T-helper 1 cell treated with Interleukin-12 subunit alpha and Interleukin-12 subunit beta and Interleukin-4 antibody, amounts not matched to agents 30 μg/mL and 1 μg/mL, for 36 hours (primary cell): ENCODE measurements around the gene NR5A1.

Experiments used
- H3K27ac Mint-ChIP-seq: one replicate; pipeline ENCODE4 v1.8.0; 2021; ENCODE audit warnings: mild to moderate bottlenecking, mixed read lengths
- H3K27me3 Mint-ChIP-seq: one replicate; pipeline ENCODE4 v1.8.0; 2021; ENCODE audit warnings: low read depth, mixed read lengths
- H3K36me3 Mint-ChIP-seq: one replicate; pipeline ENCODE4 v1.8.0; 2021; ENCODE audit warnings: low read depth, mixed read lengths
- H3K4me1 Mint-ChIP-seq: one replicate; pipeline ENCODE4 v1.8.0; 2021; ENCODE audit warnings: low read depth, mixed read lengths
- H3K4me3 Mint-ChIP-seq: one replicate; pipeline ENCODE4 v1.8.0; 2021; ENCODE audit warnings: mild to moderate bottlenecking, moderate library complexity, mixed read lengths
- H3K9me3 Mint-ChIP-seq: one replicate; pipeline ENCODE4 v1.8.0; 2021; ENCODE audit warnings: mixed read lengths

The NR5A1 gene

GRCh38 chr9:124474151-124474550, 33.0 kb downstream of the NR5A1 start:
- H3K4me3 Mint-ChIP-seq, result no peak overlapping the region
- no peaks in the 10 kb centered on the region for H3K4me1 Mint-ChIP-seq
- H3K27ac Mint-ChIP-seq, result no peak overlapping the region
- no peaks in the 10 kb centered on the region for H3K36me3 Mint-ChIP-seq
- peaks cover 10% of the 10 kb centered on the region for H3K27me3 Mint-ChIP-seq
- H3K9me3 Mint-ChIP-seq, result no peaks in the 10 kb centered on the region

- H3K27ac Mint-ChIP-seq, result no peak overlapping the region
- H3K36me3 Mint-ChIP-seq, result no peaks in the 10 kb centered on the region
- H3K4me1 Mint-ChIP-seq, result no peaks in the 10 kb centered on the region
- no peak overlapping the region for H3K4me3 Mint-ChIP-seq
- H3K27me3 Mint-ChIP-seq, result peaks cover 4% of the 10 kb centered on the region
- no peaks in the 10 kb centered on the region for H3K9me3 Mint-ChIP-seq
These were observed 33.9 kb downstream of the NR5A1 start for GRCh38 chr9:124473310-124473709.

- Mint-ChIP-seq H3K4me1 (no peaks in the 10 kb centered on the region), H3K9me3 (no peaks in the 10 kb centered on the region), H3K27me3 (no peaks in the 10 kb centered on the region), H3K27ac (no peak overlapping the region), H3K4me3 (no peak overlapping the region), H3K36me3 (no peaks in the 10 kb centered on the region)
These were observed 34.4 kb downstream of the NR5A1 start for GRCh38 chr9:124472770-124473169.

- Mint-ChIP-seq H3K27me3 (no peaks in the 10 kb centered on the region), H3K27ac (no peak overlapping the region), H3K36me3 (no peaks in the 10 kb centered on the region)
These were observed 35.4 kb downstream of the NR5A1 start for GRCh38 chr9:124471761-124472160.

GRCh38 chr9:124470726-124471125, 36.5 kb downstream of the NR5A1 start:
- no peaks in the 10 kb centered on the region for H3K36me3 Mint-ChIP-seq
- H3K4me1 Mint-ChIP-seq, result no peaks in the 10 kb centered on the region
- H3K9me3 Mint-ChIP-seq, result no peaks in the 10 kb centered on the region
- no peak overlapping the region for H3K27ac Mint-ChIP-seq
- no peaks in the 10 kb centered on the region for H3K27me3 Mint-ChIP-seq
- H3K4me3 Mint-ChIP-seq, result no peak overlapping the region

More at GRCh38 chr9:124471761-124472160, 35.4 kb downstream of the NR5A1 start:
- H3K9me3 Mint-ChIP-seq, result no peaks in the 10 kb centered on the region
- no peaks in the 10 kb centered on the region for H3K4me1 Mint-ChIP-seq
- no peak overlapping the region for H3K4me3 Mint-ChIP-seq

GRCh38 chr9:124470306-124470705, 36.9 kb downstream of the NR5A1 start:
- no peaks in the 10 kb centered on the region for H3K36me3 Mint-ChIP-seq
- H3K9me3 Mint-ChIP-seq, result no peaks in the 10 kb centered on the region
- no peaks in the 10 kb centered on the region for H3K4me1 Mint-ChIP-seq
- H3K27ac Mint-ChIP-seq, result no peak overlapping the region
- H3K27me3 Mint-ChIP-seq, result no peaks in the 10 kb centered on the region
- H3K4me3 Mint-ChIP-seq, result no peak overlapping the region

GRCh38 chr9:124469011-124469832, 38.0 kb downstream of the NR5A1 start:
- Mint-ChIP-seq H3K27me3 (peaks cover 5% of the 10 kb centered on the region), H3K36me3 (no peaks in the 10 kb centered on the region), H3K27ac (no peak overlapping the region), H3K4me3 (no peak overlapping the region), H3K4me1 (no peaks in the 10 kb centered on the region), H3K9me3 (no peaks in the 10 kb centered on the region)

- no peaks in the 10 kb centered on the region for H3K36me3 Mint-ChIP-seq
- no peak overlapping the region for H3K27ac Mint-ChIP-seq
These were observed 39.0 kb downstream of the NR5A1 start for GRCh38 chr9:124468061-124468740.

GRCh38 chr9:124467410-124468060, 39.7 kb downstream of the NR5A1 start:
- no peaks in the 10 kb centered on the region for H3K9me3 Mint-ChIP-seq
- no peaks in the 10 kb centered on the region for H3K4me1 Mint-ChIP-seq
- peaks cover 14% of the 10 kb centered on the region for H3K27me3 Mint-ChIP-seq
- H3K4me3 Mint-ChIP-seq, result no peak overlapping the region
- H3K27ac Mint-ChIP-seq, result no peak overlapping the region
- no peaks in the 10 kb centered on the region for H3K36me3 Mint-ChIP-seq

More at GRCh38 chr9:124468061-124468740, 39.0 kb downstream of the NR5A1 start:
- Mint-ChIP-seq H3K4me3 (no peak overlapping the region), H3K9me3 (no peaks in the 10 kb centered on the region), H3K4me1 (no peaks in the 10 kb centered on the region), H3K27me3 (peaks cover 8% of the 10 kb centered on the region)

- Mint-ChIP-seq H3K27me3 (peaks cover 14% of the 10 kb centered on the region), H3K36me3 (no peaks in the 10 kb centered on the region), H3K9me3 (no peaks in the 10 kb centered on the region)
These were observed 41.5 kb downstream of the NR5A1 start for GRCh38 chr9:124465736-124466135.

GRCh38 chr9:124462739-124463138, 44.5 kb downstream of the NR5A1 start:
- Mint-ChIP-seq H3K4me1 (no peaks in the 10 kb centered on the region), H3K27ac (no peak overlapping the region), H3K36me3 (no peaks in the 10 kb centered on the region), H3K4me3 (no peak overlapping the region), H3K27me3 (peaks cover 14% of the 10 kb centered on the region), H3K9me3 (no peaks in the 10 kb centered on the region)

More at GRCh38 chr9:124465736-124466135, 41.5 kb downstream of the NR5A1 start:
- no peak overlapping the region for H3K27ac Mint-ChIP-seq
- no peaks in the 10 kb centered on the region for H3K4me1 Mint-ChIP-seq
- H3K4me3 Mint-ChIP-seq, result no peak overlapping the region

GRCh38 chr9:124458441-124458840, 48.8 kb downstream of the NR5A1 start:
- Mint-ChIP-seq H3K9me3 (no peaks in the 10 kb centered on the region), H3K27me3 (peaks cover 9% of the 10 kb centered on the region), H3K4me3 (no peak overlapping the region), H3K36me3 (no peaks in the 10 kb centered on the region), H3K4me1 (no peaks in the 10 kb centered on the region), H3K27ac (no peak overlapping the region)

- Mint-ChIP-seq H3K4me1 (no peaks in the 10 kb centered on the region), H3K4me3 (no peak overlapping the region), H3K9me3 (no peaks in the 10 kb centered on the region), H3K36me3 (no peaks in the 10 kb centered on the region), H3K27me3 (peaks cover 4% of the 10 kb centered on the region), H3K27ac (no peak overlapping the region)
These were observed 49.2 kb downstream of the NR5A1 start for GRCh38 chr9:124457887-124458431.

- Mint-ChIP-seq H3K36me3 (no peaks in the 10 kb centered on the region), H3K27ac (no peak overlapping the region), H3K4me1 (no peaks in the 10 kb centered on the region), H3K9me3 (no peaks in the 10 kb centered on the region), H3K27me3 (no peaks in the 10 kb centered on the region), H3K4me3 (no peak overlapping the region)
These were observed 49.9 kb downstream of the NR5A1 start for GRCh38 chr9:124457079-124457886.
